GM19328 (cell line): ENCODE data around the gene KLHL40.

Experiments used
- ATAC-seq: cut with Tn5 transposase; IDR thresholded peaks from one replicate; pipeline ENCODE4 v1.9.1; 2021; ENCODE audit warnings: mild to moderate bottlenecking, moderate library complexity; ENCODE audit not compliant: unreplicated experiment

Gene KLHL40

DNA sequence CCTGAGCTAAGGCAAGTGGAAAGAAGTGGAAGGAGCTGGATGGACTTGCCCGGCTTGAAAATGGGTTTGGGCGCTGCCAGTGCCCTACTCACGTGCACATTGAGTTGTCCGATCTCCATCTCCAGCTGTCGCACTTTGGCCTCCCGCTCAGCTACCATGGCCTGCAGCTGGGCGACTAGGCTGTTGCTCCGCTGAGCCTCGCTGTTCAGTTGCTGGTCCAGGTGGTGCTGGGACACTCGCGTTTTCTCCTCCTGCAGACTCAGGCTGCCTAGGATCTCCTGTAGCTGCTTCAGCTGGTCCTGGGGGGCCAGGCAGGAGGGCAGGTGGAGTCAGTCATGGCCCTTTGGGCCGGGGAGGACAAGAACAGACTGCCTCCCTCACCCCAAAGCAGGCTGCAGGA is 50.3 kb downstream of the KLHL40 start:
- ATAC-seq, result no peak

DNA sequence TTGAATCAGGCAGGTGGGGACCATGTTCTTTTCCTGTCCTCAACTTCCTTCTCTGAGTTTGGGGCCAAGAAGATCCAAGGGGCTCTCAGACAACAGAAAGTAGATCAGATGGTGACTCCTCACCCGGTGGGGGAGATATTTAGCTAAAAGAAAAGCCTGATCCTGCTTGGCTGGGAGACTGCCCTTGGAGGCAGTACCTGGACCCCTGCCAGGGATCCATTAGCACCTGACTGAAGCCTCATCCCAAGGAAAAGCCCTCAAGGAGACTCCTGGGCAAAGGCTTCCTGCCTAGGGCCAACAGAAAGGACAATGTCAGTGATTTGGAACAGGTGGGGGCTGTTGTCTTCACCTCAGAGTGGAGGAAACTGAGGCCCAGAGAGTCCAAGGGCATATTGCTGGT is 50.7 kb downstream of the KLHL40 start:
- ATAC-seq, result no peak

DNA sequence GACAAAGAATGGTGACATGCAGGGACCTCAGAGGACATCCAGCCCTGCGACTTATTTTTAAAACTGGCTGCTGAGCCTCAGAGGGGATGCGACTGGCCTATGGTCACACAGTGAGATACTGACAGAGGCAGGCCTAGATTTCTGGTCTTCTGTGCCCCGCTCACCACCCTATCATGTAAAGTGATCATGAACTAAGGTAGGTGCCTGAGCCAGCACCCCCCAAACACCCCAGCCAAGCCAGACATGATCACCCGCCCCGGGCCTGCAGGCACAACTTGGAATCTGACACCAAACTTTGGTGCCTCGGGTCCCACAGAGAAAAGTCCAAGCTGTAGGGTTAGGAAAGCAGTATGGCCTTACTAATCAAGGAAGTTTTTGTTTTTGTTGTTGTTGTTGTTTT is 51.2 kb downstream of the KLHL40 start:
- no peak for ATAC-seq

DNA sequence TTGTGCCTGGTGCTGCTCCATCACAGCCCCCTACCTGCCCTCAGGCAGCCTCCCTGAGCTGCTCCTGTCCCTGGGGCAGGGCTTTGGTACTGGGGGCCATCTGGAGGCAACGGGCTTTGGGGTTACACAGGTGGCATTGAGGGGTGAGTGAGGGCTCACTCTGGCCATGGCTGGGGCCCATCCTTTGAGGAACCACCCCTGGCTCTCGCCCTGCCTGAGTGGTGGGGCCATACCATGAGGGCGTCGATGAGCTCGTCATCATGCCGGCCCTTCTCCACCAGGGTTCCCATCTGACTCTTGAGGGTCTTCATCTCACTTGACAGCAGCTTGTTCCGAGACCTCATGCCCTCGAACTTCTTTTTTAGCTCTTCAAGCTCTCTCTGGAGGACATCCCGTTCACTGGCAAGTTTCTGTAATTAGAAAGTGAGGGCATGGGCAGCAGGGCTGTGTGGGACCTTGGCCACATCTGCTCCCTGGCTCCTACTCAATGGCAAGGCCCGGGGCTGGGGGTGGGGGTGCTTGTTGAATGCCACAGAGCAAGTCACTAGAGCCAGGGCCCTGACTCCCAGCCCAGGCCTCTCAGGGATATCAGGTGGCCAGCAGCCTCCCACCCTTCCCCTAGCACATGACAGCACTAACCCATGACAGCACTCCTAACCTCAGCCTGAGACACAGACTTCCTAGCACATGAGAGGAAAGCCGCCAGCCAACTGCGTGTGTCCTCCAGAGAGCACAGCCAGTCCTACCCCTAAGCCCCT is 54.2 kb downstream of the KLHL40 start:
- no peak for ATAC-seq

DNA sequence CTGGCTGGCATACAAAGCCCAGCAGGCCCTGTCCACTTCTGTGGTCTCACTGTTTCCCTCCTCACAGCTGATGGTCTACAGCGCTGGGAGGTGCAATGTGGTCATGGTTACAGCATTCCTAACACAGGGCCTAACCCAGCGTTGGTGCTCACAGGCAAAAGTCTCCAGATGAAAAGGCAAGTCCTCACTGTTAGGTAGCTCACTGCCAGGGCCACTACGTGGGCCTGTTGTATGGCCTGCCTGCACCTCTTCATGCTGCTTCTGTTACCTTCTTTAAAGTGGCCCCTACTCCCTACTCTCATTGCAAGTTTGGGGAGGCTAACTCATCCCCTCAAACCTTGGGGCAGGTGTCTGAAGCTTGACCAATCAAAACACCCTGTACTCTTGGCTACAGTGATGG is 56.5 kb downstream of the KLHL40 start:
- ATAC-seq, result no peak
